ENCODE data around the gene SEMA6B.

The SEMA6B gene

DNA sequence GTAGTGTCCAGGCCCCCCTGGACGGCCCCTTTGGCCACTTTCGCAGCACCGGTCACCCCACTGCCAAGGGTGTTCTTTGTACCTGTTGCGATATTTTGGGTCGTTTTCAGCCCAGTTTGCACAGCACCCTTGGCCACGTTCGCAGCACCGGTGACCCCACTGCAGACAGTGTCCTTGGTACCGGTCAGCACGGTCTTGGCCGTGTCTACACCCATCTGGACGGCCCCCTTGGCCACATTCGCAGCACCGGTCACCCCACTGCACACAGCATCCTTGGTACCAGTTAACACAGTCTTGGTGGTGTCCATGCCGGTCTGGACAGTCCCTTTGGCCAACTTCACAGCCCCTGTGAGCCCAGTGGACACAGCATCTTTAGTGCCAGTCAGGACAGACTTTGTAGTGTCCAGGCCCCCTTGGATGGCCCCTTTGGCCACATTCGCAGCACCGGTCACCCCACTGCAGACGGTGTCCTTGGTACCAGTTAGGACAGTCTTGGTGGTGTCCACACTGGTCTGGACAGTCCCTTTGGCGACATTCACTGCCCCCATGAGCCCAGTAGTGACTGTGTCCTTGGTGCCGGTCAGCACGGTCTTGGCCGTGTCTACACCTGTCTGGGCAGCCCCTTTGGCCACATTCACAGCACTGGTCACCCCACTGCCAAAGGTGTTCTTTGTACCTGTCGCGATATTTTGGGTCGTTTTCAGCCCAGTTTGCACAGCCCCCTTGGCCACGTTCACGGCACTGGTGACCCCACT, 48.0 kb downstream of the SEMA6B start:
- Histone ChIP-seq H3K4me2 (ENCODE audit: low read length) (no peak overlapping the region), H3K9me2 (replicated peaks; ENCODE audit: control insufficient read depth, low read length) (no peaks in the 10 kb centered on the region)

DNA sequence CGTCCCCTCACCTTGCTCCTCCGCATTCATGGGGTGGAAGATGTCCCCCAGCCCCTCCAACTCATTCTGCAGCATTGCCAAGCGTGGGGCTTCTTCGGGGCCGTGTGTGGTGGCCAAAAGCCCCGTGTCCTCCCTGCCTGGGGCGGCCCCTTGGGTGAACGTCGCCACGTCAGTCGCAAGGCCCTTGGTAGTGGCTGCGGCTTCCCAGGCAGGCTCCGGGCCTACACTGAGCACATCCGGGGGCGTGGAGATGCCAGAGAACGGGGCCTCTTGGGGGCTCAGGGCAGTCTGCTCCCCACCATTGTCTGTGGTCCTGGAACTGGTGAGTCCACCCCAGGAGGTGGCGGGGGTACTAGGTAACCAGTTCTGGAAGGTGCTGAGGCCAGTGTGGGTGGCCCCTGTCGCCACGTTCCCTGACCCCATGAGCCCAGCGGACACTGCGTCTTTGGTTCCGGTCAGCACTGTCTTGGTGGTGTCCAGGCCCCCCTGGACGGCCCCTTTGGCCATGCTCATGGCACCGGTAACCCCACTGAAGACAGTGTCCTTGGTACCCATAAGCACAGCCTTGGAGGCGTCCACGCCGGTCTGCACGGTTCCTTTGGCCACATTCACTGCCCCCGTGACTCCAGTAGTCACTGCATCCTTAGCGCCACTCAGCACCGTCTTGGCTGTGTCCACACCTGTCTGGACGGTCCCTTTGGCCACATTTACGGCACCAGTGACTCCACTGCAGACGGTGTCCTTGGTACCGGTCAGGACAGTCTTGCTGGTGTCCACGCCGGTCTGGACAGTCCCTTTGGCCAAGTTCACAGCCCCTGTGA, 48.8 kb downstream of the SEMA6B start:
- TF ChIP-seq EZH2phosphoT487 (IDR thresholded peaks at IDR 0.05; ENCODE audit: borderline replicate concordance, low read length), result no peak
- TF ChIP-seq, protein P1, sequence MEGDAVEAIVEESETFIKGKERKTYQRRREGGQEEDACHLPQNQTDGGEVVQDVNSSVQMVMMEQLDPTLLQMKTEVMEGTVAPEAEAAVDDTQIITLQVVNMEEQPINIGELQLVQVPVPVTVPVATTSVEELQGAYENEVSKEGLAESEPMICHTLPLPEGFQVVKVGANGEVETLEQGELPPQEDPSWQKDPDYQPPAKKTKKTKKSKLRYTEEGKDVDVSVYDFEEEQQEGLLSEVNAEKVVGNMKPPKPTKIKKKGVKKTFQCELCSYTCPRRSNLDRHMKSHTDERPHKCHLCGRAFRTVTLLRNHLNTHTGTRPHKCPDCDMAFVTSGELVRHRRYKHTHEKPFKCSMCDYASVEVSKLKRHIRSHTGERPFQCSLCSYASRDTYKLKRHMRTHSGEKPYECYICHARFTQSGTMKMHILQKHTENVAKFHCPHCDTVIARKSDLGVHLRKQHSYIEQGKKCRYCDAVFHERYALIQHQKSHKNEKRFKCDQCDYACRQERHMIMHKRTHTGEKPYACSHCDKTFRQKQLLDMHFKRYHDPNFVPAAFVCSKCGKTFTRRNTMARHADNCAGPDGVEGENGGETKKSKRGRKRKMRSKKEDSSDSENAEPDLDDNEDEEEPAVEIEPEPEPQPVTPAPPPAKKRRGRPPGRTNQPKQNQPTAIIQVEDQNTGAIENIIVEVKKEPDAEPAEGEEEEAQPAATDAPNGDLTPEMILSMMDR (IDR thresholded peaks at IDR 0.05; ENCODE audit: low read depth, low read length, poor library complexity, severe bottlenecking), result no peak
- Histone ChIP-seq H3K4me3 (ENCODE audit: low read length) (no peak overlapping the region), H3K4me1 (ENCODE audit: control insufficient read depth, low read length) (peaks cover 3% of the 10 kb centered on the region; the same call in 1 of the 2 replicates), H3F3A (ENCODE audit: control insufficient read depth, insufficient read depth) (no peaks in the 10 kb centered on the region), H3K36me3 (ENCODE audit: control insufficient read depth, low read length) (no peaks in the 10 kb centered on the region), H3K27me3 (ENCODE audit: control insufficient read depth, low read length) (no peaks in the 10 kb centered on the region), H3K9me3 (ENCODE audit: control insufficient read depth, insufficient read depth, low read length) (no peaks in the 10 kb centered on the region), H3K27ac (ENCODE audit: low read depth, low read length) (no peak overlapping the region), H3K4me2 (ENCODE audit: low read length) (no peak overlapping the region), H3K79me2 (ENCODE audit: control insufficient read depth, low read length) (no peaks in the 10 kb centered on the region), H3K9me2 (replicated peaks; ENCODE audit: control insufficient read depth, low read length) (no peaks in the 10 kb centered on the region), H4K20me1 (ENCODE audit: control insufficient read depth, insufficient read depth, low read depth, low read length) (no peaks in the 10 kb centered on the region)

More for the DNA sequence above, 48.0 kb downstream of the SEMA6B start:
- peaks cover 3% of the 10 kb centered on the region; the same call in 1 of the 2 replicates for H3K4me1 ChIP-seq (ENCODE audit: control insufficient read depth, low read length)
- TF ChIP-seq, protein P1 (IDR thresholded peaks at IDR 0.05; ENCODE audit: low read depth, low read length, poor library complexity, severe bottlenecking), result no peak
- no peak for TF ChIP-seq EZH2phosphoT487 (IDR thresholded peaks at IDR 0.05; ENCODE audit: borderline replicate concordance, low read length)
- H3K9me3 ChIP-seq (ENCODE audit: control insufficient read depth, insufficient read depth, low read length), result no peaks in the 10 kb centered on the region
- H3K4me3 ChIP-seq (ENCODE audit: low read length), result no peak overlapping the region
- no peak overlapping the region for H3K27ac ChIP-seq (ENCODE audit: low read depth, low read length)
- no peaks in the 10 kb centered on the region for H3F3A ChIP-seq (ENCODE audit: control insufficient read depth, insufficient read depth)
- no peaks in the 10 kb centered on the region for H3K36me3 ChIP-seq (ENCODE audit: control insufficient read depth, low read length)
- no peaks in the 10 kb centered on the region for H3K27me3 ChIP-seq (ENCODE audit: control insufficient read depth, low read length)
- H4K20me1 ChIP-seq (ENCODE audit: control insufficient read depth, insufficient read depth, low read depth, low read length), result no peaks in the 10 kb centered on the region
- no peaks in the 10 kb centered on the region for H3K79me2 ChIP-seq (ENCODE audit: control insufficient read depth, low read length)

- H3K4me1 ChIP-seq (ENCODE audit: control insufficient read depth, low read length), result peaks cover 3% of the 10 kb centered on the region; the same call in 1 of the 2 replicates
- H3K9me2 ChIP-seq (replicated peaks; ENCODE audit: control insufficient read depth, low read length), result no peaks in the 10 kb centered on the region
- H3K27me3 ChIP-seq (ENCODE audit: control insufficient read depth, low read length), result no peaks in the 10 kb centered on the region
- TF ChIP-seq, protein P1 (IDR thresholded peaks at IDR 0.05; ENCODE audit: low read depth, low read length, poor library complexity, severe bottlenecking), result no peak
- no peak for TF ChIP-seq EZH2phosphoT487 (IDR thresholded peaks at IDR 0.05; ENCODE audit: borderline replicate concordance, low read length)
- no peaks in the 10 kb centered on the region for H3F3A ChIP-seq (ENCODE audit: control insufficient read depth, insufficient read depth)
- H3K4me3 ChIP-seq (ENCODE audit: low read length), result no peak overlapping the region
- H4K20me1 ChIP-seq (ENCODE audit: control insufficient read depth, insufficient read depth, low read depth, low read length), result no peaks in the 10 kb centered on the region
- H3K79me2 ChIP-seq (ENCODE audit: control insufficient read depth, low read length), result no peaks in the 10 kb centered on the region
- H3K9me3 ChIP-seq (ENCODE audit: control insufficient read depth, insufficient read depth, low read length), result no peaks in the 10 kb centered on the region
- no peak overlapping the region for H3K27ac ChIP-seq (ENCODE audit: low read depth, low read length)
- no peaks in the 10 kb centered on the region for H3K36me3 ChIP-seq (ENCODE audit: control insufficient read depth, low read length)
- H3K4me2 ChIP-seq (ENCODE audit: low read length), result no peak overlapping the region
Observed at GRCh38 chr19:4508698-4509097, 50.8 kb downstream of the SEMA6B start.

Measured in DOHH2 (cell line).